HG03039 (cell line): ENCODE results near the gene SCN1B.

Source experiments
- ATAC-seq: cut with Tn5 transposase; IDR thresholded peaks from one replicate; pipeline ENCODE4 v1.9.1; 2021; ENCODE audit warnings: mild to moderate bottlenecking, moderate library complexity; ENCODE audit not compliant: unreplicated experiment

SCN1B gene

DNA sequence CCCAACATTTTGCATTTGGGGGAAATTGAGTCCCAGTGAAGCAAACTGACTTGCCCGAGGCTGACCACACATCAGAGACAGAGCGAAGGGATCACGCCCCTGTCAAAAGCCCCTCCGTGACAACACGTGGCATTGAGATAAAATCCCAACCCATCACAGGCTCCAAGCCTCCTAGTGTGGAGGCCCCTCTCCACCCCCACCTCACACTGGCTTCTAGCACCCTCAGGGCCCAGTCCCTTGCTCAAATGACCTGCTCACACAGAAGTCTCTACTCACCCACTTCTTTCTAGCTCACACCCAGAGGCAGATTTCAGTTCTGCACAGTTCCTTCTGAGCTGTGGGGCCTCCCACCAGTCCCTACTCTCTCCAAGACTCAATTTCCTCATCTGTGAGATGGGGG, 21.5 kb downstream of the SCN1B start:
- ATAC-seq: no peak

GRCh38 chr19:35052599-35053190, 22.4 kb downstream of the SCN1B start:
- ATAC-seq: no peak

DNA sequence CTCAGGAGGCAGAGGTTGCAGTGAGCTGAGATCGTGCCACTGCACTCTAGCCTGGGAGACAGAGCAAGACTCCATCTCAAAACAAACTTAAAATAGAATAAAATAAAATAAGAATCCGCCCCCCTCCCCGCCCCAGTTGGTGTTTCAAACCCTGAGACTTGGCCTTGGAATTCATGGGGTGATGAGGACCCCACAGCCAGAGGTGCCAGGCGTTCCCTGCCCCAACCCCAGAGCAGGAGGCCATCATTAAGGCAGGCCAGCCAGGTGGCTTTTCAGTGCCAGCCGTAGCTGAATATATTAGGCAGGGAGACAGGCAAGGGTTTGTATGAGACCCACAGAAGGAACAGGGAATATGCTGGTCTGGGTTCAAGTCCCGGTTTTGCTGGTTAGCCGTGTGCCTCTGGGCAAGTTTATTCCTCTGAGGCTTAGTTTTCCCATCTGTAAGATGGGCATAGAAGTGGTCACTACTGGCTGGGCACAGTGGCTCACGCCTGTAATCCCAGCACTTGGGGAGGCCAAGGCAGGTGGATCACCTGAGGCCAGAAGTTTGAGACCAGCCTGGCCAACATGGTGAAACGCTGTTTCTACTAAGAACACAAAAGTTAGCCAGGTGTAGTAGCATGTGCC, 23.5 kb downstream of the SCN1B start:
- no peak for ATAC-seq

- no peak for ATAC-seq
Measured at GRCh38 chr19:35054626-35055025, 24.4 kb downstream of the SCN1B start.

DNA sequence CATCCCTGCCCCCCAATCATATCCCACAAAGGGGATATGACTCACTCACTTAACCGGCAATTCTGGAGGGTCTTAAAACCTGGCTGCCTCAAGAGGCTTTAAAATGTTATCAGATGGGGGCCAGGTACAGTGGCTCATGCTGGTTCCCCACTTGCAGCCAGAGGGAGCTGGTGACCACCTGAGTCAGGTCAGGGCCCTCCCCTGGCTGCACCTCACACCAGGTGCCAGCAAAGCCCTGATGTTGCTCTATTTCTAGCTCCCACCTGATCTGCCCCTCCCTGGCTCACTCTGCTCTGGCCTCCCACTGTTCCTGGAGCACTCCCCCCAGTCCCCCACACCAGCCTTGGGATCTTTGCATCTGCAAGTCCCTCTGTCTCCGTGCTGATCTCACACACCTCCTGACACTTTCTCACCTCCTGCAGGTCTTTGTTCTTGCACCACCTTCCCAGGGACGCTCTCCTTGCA, 25.5 kb downstream of the SCN1B start:
- no peak for ATAC-seq

DNA sequence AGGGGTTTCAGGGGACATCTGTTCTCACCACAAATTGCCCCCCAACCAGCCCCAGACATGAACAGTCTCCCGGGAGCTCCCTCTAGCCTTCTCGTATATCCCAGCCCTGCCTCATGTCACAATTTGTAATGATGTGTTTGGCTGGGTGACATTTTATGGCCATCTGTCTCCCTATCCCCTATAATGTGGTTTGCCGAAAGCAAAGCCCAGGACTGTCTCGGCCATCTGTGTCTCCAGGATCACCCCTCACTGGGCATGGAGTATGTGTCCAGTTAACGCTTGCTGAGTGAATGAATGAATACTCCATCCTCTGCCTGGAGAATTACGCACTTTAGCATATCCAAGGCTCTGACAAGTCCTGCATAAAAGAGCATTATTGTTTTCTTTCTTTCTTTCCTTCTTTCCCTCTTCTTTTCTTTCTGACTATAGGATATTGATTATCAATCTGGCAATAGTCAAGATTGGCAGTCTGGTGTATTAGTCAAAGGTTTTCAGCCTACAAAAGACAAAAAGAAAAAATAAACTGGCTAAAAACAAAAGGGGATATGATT, 26.3 kb downstream of the SCN1B start:
- ATAC-seq: no peak

- no peak for ATAC-seq
Measured at GRCh38 chr19:35058370-35058769, 28.1 kb downstream of the SCN1B start.

DNA sequence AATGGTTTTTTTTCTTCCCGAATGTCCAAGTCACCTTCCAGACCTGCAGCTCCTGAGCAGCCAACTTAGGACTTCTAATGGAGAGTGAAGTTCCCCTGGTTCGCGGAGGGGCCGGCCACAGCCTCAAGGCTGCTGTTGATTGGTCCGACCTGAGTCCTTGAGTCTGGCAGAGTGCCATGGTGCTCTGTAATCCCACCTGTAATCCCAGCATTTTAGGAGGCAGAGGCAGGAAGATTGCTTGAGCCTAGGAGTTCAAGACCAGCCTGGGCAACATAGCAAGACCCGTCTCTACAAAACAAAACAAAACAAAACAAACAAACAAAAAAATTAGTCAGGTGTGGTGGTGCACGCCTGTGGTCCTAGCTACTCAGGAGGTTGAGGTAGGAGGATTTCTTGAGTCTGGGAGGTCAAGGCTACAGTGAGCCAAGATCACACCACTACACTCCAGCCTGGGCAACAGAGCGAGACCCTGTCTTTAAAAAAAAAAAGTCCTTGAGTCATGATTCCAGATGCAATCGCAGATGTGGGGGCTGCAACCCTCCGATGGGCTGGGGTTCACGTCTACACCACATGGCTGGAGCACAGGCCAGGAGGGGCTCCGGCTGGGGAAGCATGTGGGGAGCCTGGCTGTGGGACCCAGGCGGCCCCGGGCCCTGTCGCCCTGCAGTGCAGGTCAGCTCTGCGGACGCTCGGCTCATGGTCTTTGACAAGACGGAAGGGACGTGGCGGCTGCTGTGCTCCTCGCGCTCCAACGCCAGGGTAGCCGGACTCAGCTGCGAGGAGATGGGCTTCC, 28.9 kb downstream of the SCN1B start:
- ATAC-seq: no peak

GRCh38 chr19:35059799-35060091, 29.5 kb downstream of the SCN1B start:
- ATAC-seq: no peak

GRCh38 chr19:35060160-35060855, 30.0 kb downstream of the SCN1B start:
- no peak for ATAC-seq

DNA sequence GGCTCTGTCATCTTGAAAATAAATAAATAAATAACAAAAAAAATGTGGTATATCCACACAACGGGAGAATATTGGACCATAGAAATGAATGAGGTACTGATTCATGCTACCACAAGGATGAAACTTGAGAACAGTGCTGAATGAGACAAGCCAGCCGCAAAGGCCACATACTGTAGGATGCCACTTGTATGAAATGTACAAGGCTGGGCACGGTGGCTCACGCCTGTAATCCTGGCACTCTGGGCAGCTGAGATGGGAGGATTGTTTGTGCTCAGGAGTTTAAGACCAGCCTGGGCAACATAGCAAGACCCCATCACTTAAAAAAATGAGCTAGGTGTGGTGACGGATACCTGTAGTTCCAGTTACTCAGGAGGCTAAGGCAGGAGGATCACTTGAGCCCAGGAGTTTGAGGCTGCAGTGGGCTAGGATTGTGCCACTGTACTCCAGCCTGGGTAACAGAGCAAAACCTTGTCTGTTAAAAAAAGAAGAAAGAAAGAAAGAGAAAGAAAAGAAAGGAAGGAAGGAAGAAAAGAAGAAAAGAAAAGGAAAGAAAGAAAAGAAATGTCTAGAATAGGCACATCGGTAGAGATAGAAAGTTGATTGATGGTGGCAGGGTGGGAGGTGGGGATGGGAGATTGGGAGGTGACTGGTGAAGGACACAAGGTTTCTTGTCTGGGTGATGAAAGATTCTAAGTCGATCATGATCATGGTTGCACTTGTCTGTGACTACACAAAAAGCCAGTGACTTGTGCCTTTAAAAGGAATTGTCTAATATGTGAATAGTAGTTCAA, 31.5 kb downstream of the SCN1B start:
- ATAC-seq: no peak

DNA sequence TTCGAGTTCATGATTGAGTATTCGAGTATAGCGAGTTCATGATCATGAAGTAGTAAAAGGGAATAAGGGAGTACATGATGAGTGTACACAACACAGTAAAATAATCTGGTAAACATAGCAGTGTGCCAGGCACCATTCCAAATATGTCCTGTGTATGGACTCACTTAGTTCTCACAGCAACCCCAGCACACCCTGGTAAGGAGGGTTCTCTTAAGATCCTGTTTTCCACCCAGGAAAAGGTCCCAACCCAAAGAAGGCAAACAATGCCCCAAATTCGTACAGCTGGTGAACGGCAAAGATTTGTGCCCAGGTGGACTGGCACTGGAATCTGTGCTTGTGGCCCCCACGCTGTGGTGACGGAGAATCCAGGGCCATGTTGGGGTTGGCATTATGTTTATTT, 32.7 kb downstream of the SCN1B start:
- ATAC-seq: no peak

DNA sequence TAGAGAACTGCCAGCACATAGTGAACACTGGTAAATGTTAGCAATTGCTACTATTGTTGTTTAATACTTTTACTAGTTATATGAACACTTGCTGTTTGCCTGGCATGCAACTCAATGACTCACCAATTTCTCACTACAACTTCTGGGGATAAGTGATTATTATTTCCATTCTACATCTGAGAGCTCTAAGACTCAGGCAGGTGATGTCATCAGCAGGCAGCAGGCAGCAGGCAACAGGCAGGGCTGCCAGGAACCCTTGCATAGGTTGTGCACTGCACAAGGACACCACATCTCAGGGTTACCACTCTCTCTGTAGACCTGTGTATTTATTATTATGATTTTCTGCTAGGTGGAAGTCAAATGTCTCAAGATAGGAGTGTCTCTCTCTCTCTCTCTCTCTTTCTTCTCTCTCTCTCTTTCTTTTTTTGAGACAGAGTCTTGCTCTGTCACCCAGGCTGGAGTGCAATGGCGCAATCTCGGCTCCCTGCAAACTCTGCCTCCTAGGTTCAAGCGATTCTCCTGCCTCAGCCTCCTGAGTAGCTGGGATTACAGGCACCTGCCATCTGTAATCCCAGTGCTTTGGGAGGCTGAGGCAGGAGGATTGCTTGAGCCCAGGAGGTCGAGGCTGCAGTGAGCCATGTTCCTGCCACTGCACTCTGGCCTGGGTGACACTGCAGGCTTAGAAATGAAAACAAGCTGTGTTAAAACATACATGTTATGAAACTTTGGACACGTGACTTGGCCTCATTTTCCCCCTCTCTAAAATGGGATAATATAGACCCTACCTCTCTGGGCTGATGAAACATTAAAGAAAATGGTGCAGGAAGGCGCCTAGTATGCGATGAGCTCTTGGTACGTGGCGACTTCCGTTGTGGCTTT, 33.9 kb downstream of the SCN1B start:
- ATAC-seq: no peak

- no peak for ATAC-seq
Measured at GRCh38 chr19:35065574-35065973, 35.3 kb downstream of the SCN1B start.

- ATAC-seq: no peak
Measured at GRCh38 chr19:35066121-35066520, 35.9 kb downstream of the SCN1B start.

DNA sequence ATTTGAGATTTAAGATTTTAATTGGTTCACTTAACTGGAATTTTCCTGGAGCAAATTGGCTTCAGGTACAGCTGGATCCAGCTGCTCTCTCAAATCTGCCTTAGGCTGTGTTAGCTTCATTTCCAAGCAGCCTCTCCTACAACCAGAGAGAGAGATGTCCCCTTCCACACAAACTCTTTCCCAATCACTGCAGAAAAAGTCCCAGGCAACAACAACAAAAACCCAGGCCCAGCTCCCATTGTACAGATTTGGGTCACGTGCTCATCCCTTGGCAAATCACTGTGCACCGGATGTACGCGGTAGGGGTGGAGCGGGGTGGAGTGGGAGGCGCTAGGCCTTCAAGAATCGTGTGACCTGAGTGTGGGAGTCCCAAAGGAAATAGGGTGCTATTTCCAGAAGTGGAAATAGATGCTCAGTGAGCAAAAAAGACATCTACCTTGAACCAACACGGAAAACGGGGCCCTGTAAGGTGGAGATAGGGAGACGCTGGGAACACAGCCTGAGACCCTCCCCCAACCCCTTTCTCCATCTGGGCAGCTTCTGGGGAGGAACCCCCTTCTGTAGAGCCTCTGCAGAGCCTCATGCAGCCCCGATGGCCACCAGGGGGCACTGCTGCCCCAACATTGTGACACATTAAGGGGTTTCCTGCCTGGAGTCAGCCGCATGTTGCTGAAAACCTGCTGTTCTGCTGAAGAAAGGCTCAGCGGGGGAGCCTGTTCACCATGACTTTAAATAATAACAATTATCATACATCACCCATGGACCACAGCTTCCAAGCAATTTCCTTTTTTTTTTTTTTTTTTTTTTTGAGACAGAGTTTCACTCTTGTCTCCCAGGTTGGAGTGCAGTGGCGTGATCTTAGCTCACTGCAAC, 36.7 kb downstream of the SCN1B start:
- ATAC-seq: no peak

DNA sequence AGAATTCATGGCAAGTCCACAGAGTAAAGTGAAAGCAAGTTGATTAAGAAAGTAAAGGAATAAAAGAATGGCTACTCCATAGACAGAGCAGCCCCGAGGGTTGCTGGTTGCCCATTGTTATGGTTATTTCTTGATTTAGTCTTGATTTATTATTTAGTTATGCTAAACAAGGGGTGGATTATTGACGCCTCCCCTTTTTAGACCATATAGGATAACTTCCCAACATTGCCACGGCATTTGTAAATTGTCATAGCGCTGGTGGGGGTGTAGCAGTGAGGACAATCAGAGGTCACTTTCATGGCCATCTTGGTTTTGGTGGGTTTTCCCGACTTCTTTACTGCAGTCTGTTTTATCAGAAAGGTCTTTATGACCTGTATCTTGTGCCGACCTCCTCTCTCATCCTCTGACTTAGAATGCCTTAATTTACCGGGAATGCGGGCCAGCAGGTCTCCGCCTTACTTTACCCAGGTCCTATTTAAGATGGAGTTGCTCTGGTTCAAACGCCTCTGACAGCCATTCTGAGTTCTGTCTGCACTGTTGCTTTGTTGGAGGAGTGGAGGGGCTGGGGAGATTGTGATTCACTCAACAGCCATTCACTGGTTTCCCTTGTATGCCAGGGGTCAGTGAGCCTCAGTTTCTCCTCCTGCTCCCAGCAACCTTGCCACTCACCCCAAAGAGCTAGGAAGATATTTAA, 38.8 kb downstream of the SCN1B start:
- no peak for ATAC-seq

DNA sequence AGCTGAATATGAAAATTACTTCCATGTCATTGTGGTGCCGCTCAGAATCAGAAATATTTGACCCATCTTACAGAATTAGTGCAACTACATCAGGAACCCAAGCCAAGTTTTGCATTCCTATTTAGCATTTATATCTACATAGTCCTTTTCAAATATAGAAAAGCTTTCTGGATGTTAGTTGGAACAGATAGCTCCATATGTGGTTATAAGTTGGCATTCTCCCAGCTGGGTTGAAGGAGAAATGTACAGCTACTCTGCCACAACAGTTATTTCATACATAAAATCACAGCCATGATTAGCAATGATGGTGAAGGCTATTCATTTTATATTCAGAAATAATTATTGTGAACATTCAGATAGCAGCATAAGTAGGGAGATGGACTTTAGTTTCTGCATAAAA, 39.4 kb downstream of the SCN1B start:
- ATAC-seq: no peak
